ENCODE data around the gene ALPK3.
"Not testable (repeated sequence)": the region's sequence is repeated elsewhere in the genome, so short reads cannot be mapped to it uniquely, and the experiment has no call there.

Gene ALPK3

GRCh38 chr15:84855765-84856164, 38.6 kb downstream of the ALPK3 start:
- DNase-seq, result no peak

GRCh38 chr15:84856731-84857417, 39.7 kb downstream of the ALPK3 start:
- DNase-seq, result no peak

- no peak for DNase-seq
Observed at GRCh38 chr15:84857418-84858004, 40.4 kb downstream of the ALPK3 start.

- no peak for DNase-seq
Observed at GRCh38 chr15:84858231-84858630, 41.1 kb downstream of the ALPK3 start.

DNA sequence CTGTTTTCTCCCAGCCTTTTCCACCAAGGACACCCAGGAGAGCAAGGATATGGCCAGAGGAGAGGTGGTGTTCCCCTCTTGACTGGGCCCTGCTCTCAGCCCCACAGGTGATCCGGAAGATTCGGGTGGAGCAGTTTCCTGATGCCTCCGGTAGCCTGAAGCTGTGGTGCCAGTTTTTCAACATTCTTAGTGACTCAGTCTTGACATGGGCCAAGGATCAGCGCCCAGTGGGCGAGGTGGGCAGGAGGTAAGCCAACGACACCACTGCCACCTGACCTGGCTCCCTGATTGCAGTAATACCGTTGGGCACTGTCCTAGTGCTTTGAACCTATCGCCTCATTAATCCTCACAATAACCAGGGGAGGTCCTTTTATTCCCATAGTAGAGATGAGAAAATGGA, 42.0 kb downstream of the ALPK3 start:
- no peak for DNase-seq

GRCh38 chr15:84859651-84860050, 42.5 kb downstream of the ALPK3 start:
- DNase-seq, result no peak

GRCh38 chr15:84861781-84862180, 44.6 kb downstream of the ALPK3 start:
- DNase-seq, result no peak

GRCh38 chr15:84862214-84862975, 45.2 kb downstream of the ALPK3 start:
- DNase-seq, result no peak

- DNase-seq, result no peak
Observed at GRCh38 chr15:84863565-84864443, 46.6 kb downstream of the ALPK3 start.

- no peak for DNase-seq
Observed at GRCh38 chr15:84864444-84864795, 47.3 kb downstream of the ALPK3 start.

- no peak for DNase-seq
Observed at GRCh38 chr15:84865074-84865569, 48.0 kb downstream of the ALPK3 start.

- no peak for DNase-seq
Observed at GRCh38 chr15:84868037-84868880, 51.1 kb downstream of the ALPK3 start.

GRCh38 chr15:84869510-84869909, 52.4 kb downstream of the ALPK3 start:
- DNase-seq, result no peak

DNA sequence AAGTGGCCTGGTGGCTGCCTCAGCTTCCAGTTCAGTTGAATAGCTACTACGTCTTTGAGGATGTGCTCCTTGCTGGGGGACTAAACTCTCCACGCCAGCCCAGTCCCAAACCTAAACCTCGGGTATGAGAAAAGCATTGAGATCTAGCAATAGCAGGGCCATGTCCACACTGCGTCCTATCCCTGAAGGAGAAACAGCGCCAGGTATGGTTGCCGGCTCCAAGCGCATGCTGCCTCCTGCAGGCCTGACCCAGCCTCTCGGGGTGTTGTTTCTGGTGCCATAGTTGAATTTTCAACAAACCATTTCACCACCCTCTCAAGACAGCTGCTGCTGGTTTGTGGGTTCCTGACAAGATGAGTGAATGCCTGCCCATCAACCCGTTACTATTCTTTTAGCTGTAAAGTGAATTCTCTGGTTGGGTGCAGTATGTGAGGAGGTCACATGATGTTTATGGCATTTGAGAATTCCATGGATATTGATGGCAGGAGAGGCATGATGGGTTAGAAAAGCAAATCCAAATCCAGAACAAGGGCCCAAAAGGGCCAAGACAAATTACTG, 54.4 kb downstream of the ALPK3 start:
- DNase-seq, result peak; percentile 18

- DNase-seq, result no peak
Observed at GRCh38 chr15:84872009-84872910, 55.1 kb downstream of the ALPK3 start.

GRCh38 chr15:84873997-84874396, 56.8 kb downstream of the ALPK3 start:
- no peak for DNase-seq

DNA sequence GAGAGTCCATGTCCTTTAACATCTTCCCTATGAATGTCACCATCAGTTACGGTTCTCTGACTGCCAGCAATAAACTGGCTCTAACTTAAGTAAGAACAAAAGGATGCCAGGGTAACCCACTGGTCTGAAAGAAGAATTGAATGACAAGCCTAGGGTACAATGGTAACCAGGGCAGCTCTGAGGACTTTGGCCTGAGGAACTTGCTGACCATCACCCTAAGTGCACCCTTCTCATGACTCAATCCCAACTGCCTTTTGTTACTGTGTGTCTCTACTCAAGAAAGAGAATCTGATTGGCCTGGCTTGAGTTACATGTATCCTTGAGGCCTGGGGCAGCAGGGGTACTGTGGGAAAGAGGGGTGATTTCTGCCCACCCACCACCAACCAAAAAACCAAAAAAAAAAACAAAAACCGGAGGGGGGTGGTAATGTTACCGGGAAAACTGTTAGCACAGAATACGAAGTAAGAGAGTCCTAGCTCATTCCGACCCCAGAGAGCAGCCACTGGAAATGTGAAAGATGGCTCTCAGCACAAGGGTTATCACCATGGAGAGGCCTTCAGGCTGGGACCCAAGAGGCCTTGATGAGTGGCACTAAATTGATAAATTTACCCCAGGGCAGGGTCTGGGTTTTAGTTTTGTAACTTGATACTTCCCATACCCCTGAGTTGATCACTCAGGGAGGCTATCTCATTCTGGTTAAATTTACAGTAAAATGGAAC, 58.0 kb downstream of the ALPK3 start:
- no peak for DNase-seq

DNA sequence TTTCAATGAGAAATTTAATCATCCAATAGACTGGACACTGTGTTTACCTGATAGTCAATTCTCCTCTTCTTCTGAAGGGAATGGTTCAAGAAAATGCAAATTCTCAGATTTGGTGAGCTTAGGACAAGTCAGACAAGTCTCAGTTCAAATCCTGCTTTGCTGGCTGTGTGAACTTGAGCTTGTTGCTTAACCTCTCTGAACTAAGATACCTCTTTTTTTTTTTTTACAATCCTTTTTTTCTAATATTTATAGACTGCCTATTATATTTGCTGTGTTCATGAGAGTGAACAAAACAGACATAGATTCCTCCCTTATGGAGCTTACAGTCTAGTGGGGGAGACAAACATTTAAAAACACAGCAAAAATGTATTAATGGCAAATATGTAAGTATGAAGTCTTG, 59.1 kb downstream of the ALPK3 start:
- DNase-seq, result no peak

- DNase-seq, result not testable (repeated sequence)
Observed at GRCh38 chr15:84877701-84878100, 60.5 kb downstream of the ALPK3 start.

DNA sequence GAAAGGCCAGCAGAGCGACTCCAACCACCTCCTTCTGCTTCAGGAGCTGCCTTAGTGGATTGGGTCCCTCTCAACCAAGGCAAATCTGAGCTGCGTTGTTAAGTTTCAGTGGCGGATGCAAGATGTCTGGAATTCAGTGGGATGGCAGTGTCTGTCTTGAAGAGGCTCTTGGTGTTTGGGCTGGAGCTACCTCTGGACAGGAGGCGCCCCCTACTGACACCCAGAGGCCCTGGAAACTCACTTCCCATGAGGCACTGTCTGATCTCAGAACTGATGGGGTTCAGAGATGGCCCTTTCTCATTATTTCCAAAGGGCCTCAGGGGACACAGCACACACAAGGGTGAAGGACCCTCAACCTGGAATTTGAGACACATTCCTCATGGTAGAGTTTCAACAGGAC, 61.3 kb downstream of the ALPK3 start:
- DNase-seq, result peak; percentile 70
